HG02981 (cell line): ENCODE measurements around the gene SLC38A7.
"Not testable (repeated sequence)": the region's sequence is repeated elsewhere in the genome, so short reads cannot be mapped to it uniquely, and the experiment has no call there.

Source experiments
- ATAC-seq: cut with Tn5 transposase; IDR thresholded peaks from one replicate; pipeline ENCODE4 v1.9.1; 2021; ENCODE audit warnings: mild to moderate bottlenecking, moderate library complexity; ENCODE audit not compliant: unreplicated experiment

The SLC38A7 gene, protein sequence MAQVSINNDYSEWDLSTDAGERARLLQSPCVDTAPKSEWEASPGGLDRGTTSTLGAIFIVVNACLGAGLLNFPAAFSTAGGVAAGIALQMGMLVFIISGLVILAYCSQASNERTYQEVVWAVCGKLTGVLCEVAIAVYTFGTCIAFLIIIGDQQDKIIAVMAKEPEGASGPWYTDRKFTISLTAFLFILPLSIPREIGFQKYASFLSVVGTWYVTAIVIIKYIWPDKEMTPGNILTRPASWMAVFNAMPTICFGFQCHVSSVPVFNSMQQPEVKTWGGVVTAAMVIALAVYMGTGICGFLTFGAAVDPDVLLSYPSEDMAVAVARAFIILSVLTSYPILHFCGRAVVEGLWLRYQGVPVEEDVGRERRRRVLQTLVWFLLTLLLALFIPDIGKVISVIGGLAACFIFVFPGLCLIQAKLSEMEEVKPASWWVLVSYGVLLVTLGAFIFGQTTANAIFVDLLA

DNA sequence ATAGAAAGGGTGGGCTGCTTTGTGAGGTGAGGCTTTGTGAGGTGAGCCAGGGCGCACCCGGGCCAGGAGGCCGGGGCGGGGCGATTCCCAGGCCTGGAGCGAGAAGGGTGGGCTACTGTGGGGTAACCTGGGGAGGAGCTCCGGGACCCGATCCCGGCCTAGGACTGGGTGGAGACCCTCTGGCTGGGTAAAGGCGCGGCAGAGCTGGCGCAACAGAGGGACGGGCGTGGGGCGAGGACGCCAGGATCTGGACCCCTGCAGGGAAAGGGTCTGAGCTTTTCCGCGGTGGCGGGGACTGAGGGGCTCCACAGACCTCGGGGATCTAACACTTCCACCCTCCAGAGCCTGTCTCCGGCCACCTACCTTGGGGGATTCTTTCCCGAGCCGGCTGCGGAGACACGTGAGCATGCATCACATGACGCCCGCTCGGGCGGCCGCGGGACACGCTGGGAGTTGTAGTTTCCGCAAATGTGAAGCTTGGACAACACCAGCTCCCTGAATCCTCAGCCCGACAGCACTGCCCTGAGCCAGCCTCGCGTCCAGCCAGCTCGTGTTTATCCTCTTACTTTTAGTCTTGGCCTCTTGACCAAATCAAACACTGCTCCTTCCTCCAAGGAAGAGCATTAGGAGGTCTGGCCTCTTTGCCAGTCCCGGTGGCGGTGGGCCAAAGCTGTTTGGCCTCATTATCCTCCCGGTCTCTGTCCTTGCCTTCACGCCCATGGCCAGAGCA is at the start of gene SLC38A7:
SLC38A7 (minus strand) TSS at position 417 of the 730 bp plus-strand sequence. CDS start 4,644 bp downstream, outside the sequence.
- ATAC-seq: peak; percentile 95

DNA sequence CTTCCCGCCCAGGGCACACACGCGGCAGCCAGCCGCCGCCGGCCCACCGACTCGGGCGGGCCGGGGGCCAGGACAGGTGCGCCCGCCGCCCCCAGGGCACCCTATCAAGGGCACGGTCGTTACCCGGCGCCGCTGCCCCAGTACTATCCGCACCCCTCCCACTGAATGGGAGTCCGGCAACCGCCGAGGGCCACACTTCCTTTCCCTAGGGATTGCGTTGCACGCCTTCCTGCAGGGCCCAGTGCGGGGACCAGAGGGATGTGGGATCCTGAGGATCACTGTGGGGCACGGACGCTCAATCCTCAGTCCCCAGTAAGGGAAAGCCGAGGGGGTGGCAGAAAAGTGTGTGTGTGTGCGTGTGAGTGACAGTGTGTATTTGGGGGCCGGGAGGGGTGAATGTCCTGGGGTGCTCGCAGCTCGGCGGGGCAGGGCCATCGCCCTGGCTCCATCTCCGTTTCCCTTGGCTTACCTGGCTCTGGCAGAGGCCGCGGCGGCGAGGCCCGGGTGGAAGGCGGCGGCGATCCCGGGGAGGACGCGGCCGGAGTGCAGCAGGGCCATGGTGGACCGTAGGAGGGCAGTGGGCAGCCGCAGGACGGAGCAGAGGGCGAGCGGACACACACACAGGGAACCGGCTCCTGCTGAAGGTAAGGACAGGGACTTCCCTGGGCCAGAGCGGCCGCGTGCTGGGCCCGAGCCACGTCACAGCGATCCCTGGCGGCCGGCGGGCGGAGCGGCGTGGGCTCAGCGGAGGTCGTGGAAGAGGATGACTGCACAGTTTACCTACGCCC is 49.3 kb upstream of the SLC38A7 start, which contains the start of gene GOT2:
GOT2 (minus strand) TSS at position 646 of the 788 bp plus-strand sequence; CDS start at position 558, 88 bp downstream.
- ATAC-seq: peak; percentile 94

DNA sequence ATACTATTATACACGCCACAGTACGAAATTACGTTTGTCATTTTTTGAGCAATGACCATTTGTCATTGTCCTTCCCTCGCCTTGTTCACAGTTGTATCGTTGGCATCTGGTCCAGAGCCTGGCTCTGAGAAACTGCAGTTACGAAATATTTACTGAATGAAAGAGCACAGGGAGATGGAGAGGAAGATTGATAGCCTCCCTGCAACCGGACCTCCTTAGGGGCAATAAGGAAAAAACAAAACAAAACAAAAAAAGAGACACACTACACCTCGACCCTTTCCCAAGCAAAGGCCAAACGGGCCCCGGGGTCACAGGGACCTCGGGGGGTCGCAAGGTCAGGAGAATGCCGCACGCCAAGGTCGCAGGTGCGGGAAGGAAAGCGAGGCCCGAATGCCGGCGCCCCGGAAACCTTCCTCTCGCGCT is 48.7 kb upstream of the SLC38A7 start:
- ATAC-seq: no peak

DNA sequence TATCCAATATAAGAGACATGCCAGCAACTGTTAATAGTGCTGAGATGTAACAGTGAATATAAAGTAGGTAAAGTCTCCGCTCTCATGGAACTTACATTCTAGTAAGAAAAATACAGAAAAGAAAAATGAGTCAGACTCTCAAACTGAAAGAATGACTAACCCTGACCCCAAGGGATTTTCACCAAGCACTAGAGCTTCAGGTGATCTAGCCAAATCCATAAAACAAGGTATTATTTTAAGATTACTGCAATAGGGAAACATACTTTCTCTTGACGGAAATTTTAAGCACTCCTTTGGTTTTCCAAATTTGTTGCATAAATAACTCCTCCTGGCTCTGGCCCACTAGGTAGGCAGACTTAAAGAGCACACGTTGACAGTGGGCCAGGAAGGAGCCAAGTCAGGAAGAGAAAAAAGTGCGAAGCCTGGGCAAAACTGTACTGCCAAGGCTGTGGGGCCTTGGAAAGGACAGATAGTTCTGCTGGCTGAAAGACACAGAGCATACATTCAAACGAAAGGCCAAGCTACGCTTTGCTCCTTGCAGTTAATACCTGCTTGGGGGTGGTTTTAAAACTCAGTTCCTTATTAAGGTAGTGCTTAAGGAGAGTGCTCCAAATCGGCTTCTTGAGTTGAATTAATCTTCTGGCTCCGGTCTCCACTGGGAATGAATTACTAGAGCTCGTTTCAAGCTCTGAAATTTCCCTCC is 48.1 kb upstream of the SLC38A7 start:
- peak; percentile 37 for ATAC-seq

DNA sequence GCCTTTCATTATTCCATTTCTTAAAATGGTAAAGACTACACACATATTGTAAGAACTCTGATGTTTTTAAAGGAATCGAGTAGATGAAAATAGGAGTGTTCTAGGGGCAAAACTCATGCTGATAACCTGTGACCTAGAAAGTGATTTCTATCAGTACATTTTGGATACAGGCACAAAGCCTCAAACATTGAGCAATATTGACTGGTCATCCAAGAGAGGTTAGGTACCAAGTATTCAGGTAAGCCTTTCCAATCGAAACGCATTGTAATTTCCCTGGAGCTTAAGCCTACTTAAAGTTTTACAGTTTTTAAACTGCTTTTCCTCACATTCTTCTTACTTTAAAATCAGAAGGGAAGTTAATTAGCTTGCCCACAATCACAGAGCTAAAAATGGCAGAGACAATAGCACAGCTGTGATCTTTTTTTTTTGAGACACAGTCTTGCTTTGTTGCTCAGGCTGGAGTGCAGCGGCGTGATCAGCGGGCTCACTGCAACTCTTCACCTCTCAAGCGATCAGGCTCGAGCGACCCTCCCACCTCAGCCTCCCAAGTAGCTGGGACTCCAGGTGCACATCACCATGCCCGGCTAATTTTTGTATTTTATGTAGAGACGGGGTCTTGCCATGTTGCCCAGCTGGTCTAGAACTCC is 46.3 kb upstream of the SLC38A7 start:
- ATAC-seq: no peak

DNA sequence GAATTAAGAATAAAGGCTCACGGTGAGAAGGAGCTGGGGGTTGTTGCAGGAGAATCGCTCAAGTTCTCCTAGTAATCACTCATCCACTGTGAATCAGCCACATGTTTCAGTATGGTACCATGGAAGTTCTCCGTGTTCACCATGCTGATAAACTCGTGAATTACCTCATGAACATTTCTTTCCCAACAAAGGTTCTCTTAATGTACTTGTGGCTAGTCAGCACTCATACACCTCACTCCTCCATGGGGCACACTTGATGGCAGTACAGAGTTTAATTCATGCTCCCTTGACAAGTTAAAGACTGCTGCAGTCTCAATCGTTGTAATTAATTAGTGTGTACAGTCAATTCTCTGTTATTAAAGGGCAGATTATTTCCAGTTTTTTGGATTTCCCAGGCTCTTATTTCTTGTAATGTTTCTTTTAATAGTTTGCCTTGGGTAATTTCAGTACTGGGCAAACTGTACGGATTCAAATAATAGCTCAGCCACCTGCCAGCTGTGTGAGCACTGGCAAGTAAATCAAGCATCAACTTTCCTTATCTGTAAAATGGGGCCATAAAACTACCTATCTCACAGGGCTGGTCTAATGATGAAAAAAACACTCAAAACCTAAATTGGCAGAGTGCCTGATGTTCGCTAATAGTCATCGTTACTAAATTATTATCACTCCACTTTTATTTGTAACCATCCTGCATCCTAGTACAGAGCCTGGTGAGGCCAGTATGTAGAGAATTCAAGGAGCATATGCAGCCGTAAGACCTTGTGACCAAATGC is 43.4 kb upstream of the SLC38A7 start:
- no peak for ATAC-seq

DNA sequence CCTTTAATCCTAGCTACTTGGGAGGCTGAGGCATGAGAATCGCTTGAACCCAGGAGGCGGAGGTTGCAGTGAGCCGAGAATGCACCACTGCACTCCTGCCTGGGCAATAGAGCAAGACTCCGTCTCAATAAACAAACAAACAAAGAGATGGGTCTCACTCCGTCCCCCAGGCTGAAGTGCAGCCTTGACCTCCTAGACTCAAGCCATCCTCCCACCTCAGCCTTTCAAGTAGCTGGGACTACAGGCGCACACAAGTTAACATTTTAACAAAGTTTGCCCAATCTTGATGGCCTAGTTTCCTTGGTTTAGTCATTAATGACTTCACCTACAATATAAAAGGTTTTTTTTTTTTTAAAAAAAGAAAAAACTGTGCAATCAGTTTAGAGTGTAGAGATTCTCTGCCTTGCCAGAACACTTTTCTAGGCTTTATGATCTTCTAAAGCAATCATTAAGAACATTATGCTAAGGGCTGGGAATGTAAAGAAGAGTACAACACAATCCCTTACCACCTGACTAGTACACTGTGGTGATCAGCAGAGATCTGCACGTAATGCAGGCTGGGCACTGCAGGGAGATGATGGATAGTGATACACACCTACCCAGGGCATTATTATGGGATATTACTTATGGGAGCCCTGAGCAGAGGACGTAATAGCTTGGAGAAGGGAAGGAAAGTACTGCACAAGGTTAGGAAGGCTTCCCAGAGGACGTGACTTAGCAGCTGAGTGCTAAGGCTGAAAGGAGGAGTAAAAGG is 42.6 kb upstream of the SLC38A7 start:
- ATAC-seq: no peak

DNA sequence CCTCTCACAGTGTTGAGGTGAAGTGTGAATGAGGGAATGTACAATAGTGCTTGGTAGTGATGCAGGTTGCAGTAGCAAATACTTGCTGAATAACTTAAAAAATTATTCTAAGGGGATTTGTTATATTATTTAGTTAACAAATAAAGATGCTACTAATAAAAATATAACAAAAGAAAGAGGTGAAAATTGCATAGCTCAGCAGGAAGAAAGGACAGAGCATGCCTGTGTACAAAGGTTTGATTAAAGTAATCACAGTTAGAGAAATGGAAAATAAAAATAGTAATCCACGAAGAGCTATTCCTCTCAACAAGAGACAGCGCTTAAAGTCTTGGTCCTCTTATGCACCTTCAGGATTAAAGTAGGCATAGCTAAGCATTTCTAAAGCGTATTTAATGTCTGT is 38.5 kb upstream of the SLC38A7 start:
- no peak for ATAC-seq

DNA sequence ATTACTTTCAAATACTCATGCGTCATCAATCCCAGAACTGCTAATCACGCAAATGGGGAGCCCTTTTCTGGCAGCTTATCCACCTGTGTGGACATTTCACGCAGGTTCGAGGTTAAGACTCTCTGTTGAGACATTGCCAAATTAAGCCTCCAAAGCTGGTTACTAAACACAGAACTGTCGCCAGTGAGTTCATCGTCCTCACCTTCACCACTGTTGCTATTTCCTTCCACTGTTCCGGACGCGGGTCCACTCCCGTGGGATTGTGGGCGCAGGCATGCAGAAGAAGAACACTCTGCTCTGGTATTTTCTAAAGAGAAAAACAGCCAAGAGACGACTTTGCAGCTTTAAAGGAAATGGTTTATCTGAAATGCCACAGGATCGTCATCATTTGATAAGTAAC is 33.4 kb upstream of the SLC38A7 start:
- no peak for ATAC-seq

DNA sequence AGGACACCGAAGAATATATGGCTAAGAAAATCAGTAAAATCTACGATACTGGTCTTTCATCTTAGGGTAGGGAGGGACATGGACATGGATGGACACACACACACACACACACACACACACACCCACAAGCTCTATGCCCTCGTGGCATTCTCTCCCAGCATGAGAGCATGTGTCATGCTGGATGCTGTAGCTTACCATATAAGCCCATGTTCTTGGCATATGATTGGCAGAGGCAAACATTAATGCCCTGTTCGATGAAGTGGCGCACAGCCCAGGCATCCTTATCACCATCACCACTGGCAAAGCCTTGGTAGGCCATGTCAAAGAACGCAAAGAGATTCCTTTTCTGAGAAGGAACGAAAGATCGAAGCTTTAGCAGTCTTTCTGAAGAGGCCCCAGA is 31.9 kb upstream of the SLC38A7 start:
- ATAC-seq: no peak

DNA sequence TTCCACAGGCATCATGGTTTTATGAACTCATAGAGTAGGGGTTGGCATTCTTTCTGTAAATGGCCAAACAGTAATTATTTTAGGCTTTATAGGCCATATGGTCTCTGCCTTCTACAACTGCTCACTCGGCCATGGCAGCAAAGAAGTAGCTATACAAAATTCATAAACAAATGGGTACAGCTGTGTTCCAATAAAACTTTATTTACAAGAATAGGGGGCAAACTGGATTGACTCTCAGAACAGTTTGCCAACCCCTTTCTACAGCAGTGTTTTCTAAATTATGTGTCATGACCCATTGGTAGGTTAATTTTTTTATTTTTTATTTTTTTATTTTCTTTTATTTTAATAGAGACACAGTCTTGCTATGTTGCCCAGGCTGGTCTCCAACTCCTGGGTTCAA is 29.2 kb upstream of the SLC38A7 start:
- ATAC-seq: no peak

DNA sequence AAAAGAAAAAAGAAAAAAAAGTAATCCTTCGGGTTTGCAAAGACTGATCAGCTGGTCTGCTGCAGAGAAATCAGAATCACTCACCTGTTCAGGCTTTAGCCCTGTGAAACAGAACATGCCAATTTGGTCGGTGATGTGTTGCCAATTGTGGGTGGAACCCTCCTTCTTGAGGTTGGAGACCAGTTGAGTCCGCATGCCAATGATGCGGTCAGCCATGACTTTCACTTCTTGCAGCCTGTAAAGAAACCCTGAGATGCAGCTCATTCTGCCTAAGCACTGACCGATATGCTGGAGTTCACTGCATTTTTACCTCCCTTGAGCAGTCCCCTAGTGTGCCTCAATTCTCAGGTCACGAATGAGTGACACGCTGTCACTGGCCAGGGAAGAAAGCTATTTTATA is 24.8 kb upstream of the SLC38A7 start:
- ATAC-seq: no peak

DNA sequence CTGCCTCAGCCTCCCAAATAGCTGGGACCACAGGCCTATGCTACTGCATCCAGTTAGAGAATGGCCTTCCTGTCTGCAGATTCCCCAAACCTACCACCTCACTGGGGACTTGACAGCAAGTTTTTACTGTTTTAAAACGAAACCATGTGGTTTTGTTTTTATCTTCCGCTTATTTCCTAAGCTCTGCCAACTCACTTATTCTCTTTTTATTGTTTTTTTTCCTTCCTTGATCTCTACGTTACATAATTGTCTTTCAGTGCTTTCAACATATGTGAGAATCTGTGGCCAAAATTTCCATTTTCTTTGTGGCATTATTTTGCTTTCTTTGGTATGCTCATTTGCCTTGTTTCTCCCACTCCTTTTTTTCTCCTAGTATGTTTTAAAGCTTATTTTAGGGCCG is 14.6 kb upstream of the SLC38A7 start:
- no peak for ATAC-seq

DNA sequence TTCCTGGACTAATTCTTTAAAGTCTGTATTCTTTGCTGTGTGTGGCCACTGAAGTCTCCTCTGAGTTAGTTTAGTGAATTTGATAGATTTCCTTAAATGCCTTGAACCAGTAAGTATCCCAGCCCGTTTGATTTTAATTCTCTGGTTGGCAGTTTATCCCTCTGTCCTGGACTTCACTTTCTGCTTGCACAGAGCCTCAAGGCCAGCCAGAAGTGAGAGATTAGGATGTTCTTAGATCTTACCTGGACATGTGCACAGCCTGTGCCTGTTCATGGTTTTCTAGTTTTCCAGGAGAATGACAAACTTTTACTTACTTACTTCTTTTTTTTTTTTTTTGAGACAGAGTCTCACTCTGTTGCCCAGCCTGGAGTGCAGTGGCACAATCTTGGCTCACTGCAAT is 10.8 kb upstream of the SLC38A7 start:
- no peak for ATAC-seq

DNA sequence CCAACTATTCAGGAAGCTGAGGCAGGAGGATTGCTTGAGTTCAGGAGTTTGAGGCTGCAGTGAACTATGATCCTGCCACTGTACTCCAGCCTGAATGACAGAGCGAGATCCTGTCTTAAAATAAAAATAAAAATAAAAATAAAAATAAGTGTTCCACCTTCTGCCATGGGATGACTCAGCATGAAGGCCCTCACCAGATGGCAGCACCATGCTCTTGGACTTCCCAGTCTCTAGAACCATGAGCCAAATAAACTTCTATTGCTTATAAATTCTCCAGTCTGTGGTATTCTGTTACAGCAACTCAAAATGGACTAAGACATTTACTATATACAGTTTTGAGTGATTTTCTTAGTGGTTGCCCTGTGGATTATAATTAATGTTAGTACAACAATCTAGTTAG is 7.9 kb upstream of the SLC38A7 start:
- ATAC-seq: no peak

DNA sequence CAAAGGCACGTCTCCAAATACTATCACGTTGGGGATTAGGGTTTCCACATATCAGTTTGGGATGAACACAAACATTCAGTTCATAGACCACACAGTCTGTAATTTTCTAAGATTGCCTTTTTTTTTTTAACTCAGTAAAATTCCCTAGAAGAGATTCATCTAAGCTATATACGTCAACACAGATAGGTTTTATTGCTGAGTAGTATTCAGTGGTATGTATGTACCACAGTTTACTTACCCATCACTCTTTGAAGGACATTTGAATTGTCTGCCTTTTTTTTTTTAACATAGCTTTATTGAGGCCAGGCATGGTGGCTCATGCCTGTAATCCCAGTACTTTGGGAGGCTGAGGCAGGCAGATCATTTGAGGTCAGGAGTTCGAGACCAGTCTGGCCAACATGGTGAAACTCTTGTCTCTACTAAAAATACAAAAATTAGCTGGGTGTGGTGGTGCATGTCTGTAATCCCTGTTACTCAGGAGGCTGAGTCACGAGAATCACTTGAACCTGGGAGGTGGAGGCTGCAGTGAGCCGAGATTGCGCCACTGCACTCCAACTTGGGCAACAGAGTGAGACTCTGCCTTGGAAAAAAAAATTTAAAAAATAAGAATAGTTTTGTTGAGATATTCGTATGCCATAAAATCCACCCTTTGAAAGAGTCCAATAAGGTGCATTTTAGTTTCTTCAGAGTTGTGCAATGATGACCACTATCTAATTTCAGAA is 2.6 kb upstream of the SLC38A7 start:
- not testable (repeated sequence) for ATAC-seq

DNA sequence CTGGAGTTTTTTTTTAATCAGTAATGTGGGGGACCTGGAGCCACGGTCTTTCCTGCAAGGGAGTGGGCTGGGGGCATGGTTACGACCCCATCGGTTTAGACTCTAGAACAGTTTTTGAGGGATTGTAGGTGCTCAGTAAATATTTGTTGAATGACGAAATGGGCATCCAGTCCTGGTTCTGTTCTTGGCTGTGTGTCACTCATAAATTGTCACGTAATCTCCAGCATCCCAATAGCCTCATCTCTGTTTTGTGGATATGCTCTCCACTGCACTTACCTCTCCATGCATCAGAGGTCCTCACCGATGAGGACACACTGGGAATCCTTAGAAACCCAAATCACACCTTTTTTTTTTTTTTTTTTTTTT is 497 bp upstream of the SLC38A7 start:
- ATAC-seq: no peak

DNA sequence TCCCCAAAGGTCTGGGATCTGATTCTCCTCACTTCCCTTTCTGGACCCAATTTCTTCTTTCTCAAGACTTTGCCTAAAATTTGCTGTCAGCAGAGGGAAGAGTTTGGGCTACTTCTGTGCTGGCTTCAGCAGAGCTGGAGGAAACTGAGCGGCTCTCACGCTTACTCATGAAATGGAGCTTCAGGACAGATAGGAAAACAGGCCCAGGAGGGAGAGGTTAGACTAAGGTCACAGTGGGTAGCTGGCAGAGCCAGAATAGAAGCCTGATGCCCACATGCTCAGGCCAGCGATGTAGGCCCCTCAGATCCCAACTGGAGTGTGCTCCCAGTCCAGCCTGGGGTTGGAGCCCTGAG is 593 bp downstream of the SLC38A7 start:
- no peak for ATAC-seq
